HG02840 (cell line): ENCODE results near the gene HS3ST4.

Source experiments
- ATAC-seq: cut with Tn5 transposase; IDR thresholded peaks from one replicate; pipeline ENCODE4 v1.9.1; 2021; ENCODE audit warnings: mild to moderate bottlenecking, moderate library complexity, moderate number of reproducible peaks; ENCODE audit not compliant: unreplicated experiment, low FRiP score

HS3ST4 gene

DNA sequence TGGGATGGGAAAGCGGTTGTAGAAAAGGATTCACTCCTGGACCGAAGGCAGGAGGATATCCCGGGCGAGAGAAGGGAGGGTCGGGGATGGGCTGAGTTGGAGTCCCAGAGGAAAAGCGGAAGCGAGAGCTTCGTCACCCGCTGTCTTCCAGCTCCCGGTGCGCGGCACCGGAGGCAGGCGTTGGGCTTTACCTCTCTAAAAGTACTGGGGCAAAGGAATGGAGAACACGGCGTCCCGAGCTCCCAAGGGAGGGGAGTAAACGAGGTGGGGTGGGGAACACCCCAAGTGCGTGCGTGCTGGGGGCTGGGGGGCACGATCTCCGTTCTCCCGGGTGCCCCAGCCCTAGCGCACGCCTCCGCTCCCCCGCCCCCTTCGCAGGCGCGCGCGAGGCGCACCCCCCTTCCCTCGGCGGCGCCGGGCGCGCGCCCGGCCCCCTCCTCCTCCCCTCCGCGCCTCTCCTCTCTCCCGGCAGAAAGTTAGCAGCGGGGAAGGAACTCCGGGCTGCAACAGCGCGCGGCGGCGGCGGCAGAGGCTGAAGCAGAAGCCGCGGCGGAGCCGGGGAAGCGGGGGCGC, at the start of gene HS3ST4:
Gene HS3ST4, plus strand, starts transcription at position 441 of the 573 bp plus-strand sequence.
- ATAC-seq, result no peak

DNA sequence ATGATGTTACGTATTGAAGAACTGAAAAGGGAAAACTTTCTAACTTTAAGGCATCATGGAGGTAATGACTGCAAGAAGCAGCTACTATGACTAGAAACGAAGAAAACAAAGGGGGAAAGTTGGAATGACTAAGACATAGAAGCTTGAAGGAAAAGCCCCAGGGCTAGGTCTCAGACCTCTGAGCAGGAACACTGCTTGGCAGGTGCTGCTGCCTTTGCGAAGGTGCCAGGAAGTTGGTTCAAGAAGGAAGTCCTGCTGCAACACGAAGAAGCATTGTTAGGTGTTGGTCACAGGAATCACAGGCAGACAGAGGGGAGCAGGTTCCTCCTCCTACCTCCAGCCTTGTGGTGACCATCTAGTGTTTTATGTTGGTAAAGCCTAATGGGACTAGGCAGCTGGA, 48.1 kb upstream of the HS3ST4 start:
- no peak for ATAC-seq

DNA sequence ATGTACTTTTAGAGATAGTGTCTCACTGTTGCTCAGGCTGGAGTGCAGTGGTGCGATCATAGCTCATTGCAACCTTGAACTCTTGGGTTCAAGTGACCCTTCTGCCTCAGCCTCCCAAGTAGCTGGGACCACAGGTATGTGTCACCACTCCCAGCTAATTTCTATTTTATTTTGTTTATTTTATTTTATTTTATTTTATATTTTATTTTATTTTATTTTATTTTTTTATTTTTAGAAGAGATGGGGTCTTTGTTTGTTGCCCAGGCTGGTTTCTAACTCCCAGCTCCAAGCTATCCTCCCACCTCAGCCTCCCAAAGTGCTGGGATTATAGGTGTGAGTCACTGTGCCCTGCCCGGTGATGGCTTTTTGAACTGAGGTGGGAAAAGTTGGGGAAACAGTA, 35.1 kb upstream of the HS3ST4 start:
- no peak for ATAC-seq

DNA sequence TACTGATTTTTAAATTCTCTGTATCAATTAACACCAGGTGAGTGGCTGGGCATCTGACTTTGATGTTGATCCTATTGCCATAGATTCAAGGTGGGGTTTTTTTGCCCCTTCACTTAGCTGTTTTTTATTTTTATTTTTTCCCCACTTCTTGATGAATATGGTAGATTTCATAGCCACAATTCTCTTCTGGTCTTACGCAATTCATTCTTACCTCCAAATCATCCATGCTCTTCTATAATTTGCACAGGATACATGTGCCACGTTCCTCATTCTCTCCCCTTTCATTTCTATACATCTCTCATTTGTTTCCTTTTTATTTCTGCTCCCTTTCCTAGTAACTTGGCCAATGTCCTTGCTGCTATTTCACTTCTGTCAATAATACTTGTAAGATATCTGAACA, 14.9 kb upstream of the HS3ST4 start:
- no peak for ATAC-seq

DNA sequence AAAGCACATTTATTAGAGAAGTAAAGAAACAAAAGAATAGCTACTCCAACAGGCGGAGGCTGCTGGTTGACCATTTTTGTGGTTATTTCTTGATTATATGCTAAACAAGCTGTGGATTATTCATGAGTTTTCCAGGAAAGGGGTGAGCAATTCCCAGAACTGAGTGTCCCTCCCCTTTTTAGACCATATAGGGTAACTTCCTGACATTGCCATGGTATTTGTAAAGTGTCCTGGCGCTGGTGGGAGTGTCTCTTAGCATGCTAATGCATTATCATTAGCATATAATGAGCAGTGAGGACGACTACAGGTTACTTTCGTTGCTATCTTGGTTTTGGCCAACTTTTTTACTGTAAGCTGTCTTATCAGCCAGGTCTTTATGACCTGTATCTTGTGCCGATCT, 12.2 kb upstream of the HS3ST4 start:
- ATAC-seq, result no peak

DNA sequence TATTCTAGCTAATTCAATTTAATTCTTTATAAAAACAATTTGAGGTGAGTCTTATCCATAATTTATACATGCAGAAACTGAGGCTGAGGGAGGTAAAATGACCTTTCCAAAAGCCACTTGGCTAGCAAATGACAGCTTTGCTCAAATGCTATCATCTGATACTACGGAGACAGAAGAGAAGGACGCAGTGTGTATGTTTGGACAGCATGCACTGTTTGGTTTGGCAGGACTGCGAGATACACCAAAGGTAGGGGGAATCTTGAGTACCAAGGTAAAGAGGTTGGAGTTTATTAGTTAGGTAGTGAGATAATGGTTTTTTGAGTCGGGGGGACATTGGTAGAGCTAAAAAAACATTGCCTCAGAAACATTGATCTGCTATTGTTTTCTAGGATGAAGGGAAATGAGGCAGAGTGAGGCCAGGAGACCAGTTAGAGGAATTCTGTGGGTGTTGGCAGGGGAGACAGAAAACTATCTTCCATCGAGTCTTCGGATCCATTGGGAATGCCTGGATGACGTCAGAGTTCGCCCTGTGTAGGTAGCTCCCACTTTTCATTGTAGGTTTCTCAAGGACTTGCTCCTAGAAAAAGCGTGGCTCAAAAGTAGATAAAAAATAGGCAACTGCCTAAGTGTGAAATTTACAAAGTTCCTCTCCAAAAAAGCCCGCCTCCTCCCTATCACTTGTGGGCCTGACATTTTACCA, 2.5 kb upstream of the HS3ST4 start:
- no peak for ATAC-seq

DNA sequence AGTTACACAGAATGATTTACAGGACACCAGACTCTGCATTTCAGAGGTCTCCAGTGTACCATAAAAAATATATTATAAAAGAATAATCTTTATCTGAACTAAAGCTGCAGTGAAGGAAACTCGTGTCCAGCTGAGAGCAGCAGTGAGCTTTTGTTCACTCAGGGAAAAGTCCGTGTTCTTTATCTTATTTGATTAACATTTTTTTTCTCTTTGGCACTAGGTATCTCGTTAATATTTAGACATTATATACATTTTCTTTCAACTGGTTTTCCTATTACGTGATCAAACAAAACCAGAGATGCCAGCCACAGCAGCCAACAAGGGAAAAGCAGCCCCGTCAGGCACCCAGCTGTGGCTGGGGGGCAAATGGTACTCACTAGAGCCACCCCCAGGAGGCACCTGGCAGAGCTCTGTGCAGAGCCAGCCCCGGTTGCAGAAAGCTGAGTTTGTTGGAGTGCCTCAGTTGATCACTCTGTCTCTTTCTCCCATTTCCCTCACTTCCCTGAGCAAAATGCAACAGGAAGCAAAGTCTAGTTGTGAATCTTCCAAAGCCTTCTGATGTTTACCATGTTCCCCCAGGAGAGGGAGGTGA, 1.1 kb upstream of the HS3ST4 start:
- ATAC-seq, result no peak

DNA sequence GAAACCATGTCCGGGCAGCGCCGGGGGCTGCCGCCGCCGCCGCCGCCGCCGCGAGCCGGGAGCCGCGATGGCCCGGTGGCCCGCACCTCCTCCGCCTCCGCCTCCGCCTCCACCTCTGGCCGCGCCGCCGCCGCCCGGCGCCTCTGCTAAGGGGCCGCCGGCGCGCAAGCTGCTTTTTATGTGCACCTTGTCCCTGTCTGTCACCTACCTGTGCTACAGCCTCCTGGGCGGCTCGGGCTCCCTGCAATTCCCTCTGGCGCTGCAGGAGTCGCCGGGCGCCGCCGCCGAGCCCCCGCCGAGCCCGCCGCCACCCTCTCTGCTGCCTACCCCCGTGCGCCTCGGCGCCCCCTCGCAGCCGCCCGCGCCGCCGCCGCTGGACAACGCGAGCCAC, 587 bp downstream of the HS3ST4 start:
- ATAC-seq, result no peak

DNA sequence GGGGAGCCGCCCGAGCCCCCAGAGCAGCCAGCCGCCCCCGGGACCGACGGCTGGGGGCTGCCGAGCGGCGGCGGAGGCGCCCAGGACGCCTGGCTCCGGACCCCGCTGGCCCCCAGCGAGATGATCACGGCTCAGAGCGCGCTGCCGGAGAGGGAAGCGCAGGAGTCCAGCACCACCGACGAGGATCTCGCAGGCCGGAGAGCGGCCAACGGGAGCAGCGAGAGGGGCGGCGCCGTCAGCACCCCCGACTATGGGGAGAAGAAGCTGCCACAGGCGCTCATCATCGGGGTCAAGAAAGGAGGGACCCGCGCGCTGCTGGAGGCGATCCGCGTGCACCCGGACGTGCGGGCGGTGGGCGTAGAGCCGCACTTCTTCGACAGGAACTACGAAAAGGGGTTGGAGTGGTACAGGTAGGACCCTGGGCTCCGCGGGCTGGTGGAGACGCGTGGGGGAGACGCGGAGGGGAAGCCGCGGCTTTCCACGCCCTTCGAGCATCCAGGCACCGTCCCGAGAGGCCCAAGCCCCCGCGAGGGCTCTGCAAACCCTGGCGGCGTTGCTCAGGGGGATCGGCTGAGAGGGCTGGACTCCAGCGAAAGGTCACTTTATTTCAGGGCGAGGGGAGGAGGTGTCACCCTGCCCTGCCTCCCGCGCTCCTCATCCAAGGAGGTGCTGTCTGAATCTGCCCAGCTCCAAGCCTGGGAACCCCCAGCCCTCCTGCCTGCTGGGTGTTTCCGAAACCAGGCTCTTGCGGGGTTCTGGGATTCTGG, 1.2 kb downstream of the HS3ST4 start:
- ATAC-seq, result no peak

DNA sequence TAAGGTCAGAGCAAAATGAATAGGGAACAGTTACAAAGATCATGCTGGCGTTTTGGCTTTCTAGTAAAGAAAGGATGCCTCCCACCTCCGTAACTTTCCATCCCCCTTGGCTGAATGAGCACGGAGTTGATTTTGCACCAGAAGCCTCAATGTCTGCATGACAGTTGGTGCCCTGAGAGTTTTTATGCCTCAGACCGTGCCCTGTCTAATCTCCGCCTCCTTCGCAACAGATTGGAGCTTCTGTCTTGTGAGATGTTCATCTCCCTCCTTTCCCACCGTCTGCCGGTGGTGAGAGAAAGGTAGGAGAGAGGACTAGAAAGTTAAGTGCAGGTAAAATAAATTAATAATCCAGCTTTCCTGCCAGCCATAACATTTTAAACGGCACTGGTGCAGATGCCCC, 1.9 kb downstream of the HS3ST4 start:
- ATAC-seq, result no peak

DNA sequence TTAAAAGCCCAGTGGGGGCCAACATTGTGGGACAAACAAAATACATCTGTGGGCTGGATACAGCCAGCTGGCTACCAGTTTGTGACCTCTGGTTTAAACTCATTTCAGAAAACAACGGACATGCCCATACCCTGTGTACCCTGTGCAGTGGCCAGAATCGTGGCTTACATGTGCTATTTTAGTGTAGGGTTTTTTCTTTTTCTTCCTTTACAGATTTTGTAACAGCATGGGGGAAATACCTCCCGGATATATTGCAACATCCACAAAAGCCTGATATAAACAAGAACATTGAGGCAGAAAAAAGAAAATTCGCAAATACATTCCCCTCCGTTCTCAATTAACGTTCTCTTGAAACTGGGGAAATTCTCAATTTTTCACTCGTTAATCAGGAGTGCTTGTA, 7.3 kb downstream of the HS3ST4 start:
- no peak for ATAC-seq

DNA sequence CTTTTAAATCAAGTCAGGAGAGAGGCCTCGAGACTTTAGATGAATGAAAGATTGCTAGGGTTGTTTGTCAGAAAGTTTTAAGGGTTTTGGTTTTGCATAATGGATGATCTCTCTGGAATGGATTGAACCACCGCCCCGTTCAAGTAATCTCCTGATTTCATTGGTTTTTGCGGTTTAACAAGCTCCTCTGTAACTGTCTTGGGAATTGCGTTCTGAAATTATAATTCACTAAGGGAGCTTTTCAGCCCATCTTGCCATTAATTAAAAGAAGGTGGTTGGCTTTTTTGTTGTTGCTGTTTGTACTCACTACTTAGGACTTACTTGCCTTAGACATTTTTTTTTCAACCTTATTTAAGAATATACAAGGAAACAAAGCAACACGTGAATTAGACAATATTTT, 8.8 kb downstream of the HS3ST4 start:
- ATAC-seq, result no peak

DNA sequence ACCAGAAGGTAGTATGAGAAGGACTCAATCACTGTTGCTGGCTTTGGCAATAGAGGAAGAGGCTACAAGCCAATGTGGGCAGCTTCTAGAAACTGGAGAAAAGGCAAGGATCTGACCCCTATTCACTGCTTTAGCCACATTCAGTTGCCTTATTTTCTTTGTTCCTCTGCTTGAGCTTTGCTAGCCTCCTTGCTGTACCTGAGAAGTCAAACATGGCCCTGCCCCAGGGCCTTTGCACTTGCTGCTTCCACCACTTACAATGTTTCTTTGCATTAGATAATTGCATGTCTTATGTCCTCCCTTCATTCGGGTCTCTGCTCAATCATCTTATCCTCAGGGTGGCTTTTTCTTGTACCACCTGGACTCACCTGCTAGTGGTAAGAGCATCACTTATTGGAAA, 15.8 kb downstream of the HS3ST4 start:
- no peak for ATAC-seq

DNA sequence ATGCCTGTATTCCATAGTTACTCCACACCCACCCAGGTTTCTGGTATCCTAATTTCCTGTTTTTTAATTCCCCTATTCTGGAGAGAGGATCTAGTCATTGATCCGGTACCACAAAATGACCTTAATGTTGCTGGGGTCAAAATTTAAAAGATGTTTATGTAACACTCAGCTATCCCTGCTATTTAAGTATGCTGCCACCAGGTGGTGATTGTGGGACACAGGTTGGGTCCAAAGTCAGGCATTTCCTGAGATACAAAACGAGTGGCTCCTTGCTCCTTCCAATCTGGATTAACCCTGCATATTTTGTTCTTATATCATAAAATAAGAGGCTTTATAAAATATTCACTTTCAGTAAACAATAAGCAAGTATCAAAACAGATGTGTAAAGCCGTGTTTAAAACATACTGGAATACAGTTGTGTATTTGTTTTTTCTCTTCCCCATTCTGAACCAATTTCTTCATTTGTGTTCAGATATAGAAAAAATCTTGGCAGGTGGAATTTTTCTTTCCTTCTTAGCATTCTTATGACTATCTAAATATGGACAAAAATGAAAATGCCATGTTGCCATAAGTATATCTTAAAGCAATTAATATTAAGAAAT, 16.3 kb downstream of the HS3ST4 start:
- no peak for ATAC-seq

DNA sequence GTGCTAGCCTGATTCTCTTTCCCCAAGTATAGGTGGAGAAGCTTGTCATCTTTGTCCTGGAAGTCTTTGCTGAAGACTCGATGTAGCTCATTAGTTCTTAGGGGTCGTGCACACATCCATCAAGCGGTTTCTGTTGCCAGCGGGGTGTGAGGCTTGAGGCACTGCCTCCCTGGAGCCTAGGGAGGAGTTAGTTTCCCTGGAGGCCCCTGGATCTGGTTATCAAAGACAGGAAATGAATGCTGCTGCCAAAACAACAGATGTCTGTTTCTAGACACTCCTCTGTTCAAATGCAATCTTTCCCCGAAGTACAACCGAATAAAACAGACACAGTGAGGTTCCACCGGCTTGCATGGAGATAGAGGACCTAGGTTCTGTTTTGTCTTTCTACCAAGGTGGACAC, 17.5 kb downstream of the HS3ST4 start:
- ATAC-seq, result no peak

DNA sequence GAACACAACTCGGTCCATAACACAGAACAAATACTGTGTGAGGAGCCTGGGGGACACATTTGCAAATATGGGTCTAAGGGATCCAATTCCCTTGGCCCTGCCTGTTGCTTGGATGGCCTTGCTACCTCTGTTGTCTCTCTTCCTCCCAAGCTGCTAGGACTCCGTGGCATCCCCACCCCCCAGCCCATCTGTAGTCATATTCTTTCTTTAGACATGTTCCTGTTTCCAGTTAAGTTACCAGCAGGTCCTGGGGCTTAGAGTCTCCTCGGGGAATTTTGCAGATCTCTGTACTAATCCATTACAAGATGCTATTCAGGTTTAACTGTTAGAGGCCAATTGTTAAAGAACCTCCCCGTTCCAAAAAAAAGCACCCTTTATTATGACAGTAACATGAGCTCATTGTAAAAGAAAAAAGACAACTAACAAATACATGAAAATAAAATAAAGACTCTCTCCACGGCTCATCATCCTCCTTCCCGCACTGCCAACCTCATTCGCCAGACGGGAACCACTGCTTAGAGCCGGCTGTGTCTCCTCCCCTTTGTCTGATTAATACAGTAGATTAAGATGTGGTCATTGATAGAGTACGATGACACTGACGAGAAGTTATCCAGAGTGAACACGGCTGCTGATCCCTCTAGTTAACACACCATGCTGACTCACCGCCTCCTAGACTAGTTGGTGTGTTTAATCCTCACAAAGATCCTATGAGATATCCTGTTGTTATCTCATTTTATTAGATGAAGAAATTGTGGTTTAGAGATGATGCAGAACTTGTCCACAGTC, 22.2 kb downstream of the HS3ST4 start:
- ATAC-seq, result no peak

DNA sequence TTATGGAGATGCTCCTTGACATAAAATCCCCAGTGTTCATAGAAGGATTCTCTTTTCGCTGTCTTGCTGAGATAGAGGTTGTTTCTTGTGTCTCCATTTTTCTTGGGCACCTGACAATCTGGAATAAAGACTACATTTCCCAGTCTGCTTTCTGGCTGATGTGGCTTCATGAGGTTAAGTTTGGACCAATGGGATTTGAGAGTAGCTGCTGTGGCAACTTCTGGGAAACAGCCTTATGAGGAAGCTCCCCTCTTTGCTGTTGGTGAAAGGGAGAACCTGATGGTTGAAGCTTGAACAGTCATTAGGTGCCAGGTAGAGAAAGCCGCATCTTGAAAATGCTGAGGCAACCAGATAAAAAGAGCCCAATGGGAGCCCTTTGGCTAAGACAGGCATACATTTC, 24.4 kb downstream of the HS3ST4 start:
- ATAC-seq, result no peak

DNA sequence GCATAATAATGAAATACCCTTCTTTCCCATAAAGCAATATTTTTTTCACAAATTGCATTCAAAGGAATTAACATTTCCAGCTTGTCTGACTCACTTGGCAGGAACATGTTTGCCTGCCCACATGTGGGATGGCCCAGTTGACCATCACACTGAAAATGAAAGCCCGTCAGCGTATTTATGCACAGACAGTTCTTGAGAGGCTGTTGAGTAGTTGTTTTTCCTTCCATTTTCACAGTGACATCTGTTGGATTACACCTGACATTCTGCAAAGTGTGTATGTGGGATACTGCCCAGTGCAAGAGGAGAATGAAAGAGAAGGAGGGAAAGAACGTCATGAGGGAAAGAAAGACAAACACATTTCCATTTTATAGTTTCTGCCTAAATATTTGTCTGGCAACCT, 29.7 kb downstream of the HS3ST4 start:
- no peak for ATAC-seq

DNA sequence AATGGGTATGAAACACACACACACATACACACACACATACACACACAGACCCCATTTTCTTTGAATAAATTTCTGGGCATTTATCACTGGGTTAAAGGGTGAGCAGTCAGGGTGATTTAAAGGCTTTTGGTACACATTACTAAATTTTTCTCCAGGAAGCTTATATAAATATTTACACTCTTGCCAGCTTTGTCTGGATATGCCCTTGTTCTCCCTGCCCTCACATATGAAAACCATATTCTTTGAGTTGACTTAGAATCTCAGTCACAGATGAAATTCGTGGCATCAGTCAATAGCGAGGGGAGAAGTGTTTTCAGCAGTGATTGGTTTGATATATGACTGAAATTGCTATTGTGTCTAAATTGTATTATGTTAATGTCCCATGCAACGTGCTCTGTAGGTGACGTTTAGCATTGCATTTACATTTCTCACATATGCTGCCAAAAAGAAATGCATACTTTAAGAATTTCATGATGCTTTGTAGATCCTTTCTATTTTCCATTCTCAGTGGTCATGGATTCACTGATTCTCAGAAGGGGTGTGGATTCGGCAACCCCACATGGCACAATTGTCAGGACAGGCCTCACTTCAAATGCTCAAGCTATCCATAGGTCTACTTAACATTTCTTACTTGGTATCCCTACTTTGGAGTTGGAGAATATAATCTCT, 34.8 kb downstream of the HS3ST4 start:
- ATAC-seq, result no peak
